Right atrium auricular region (tissue), 2 donors: ENCODE data around the gene ZBTB46. TPM values are rescaled to one million over a fixed set of nuclear protein-coding genes. Genes with fewer than 3 reads are reported as not detected.
A peak's percentile ranks its signal among the peaks of the same experiment; 100 is the strongest.

Experiments
- DNase-seq: peaks from one replicate; pipeline ENCODE4 v3.0.0-alpha.2; 2019; ENCODE audit warnings: low spot score
- H3K27ac ChIP-seq, 2 donors: fragments of 200-600 bp; sonication (generic); 1 replicate in 1 of 2; 2 replicates in 1 of 2; pipeline ENCODE4 v1.5.1; 2016 to 2019
- H3K27me3 ChIP-seq, 2 donors: fragments of 200-600 bp; sonication (generic); one replicate each; pipeline versions ENCODE4 v1.5.1 to v1.6.0; 2017 to 2019
- H3K36me3 ChIP-seq: fragments of 200-600 bp; sonication (generic); one replicate; pipeline ENCODE4 v1.5.1; 2016
- H3K4me1 ChIP-seq, 2 donors: fragments of 200-600 bp; sonication (generic); one replicate each; pipeline versions ENCODE4 v1.5.1 to v1.6.0; 2017 to 2019
- H3K4me3 ChIP-seq, 2 donors: fragments of 200-600 bp; sonication (generic); 1 replicate in 1 of 2; 2 replicates in 1 of 2; pipeline ENCODE4 v1.5.1; 2017 to 2019; ENCODE audit warnings: mild to moderate bottlenecking in 1 of 2, moderate library complexity in 1 of 2
- H3K9me3 ChIP-seq, 2 donors: fragments of 200-600 bp; sonication (generic); one replicate each; pipeline ENCODE4 v1.5.1; 2019
- CTCF ChIP-seq, 2 donors: fragments of 200-600 bp; sonication (generic); IDR thresholded peaks; one replicate each; pipeline ENCODE4 v1.5.1; 2019; ENCODE audit warnings: antibody characterized with exemption in 2 of 2
- total RNA-seq, 2 donors: library from RNA; depleted of rRNA; stranded (reverse); fragments of >200 nt; gene quantifications; one replicate each; pipeline ENCODE4 v1.1.0, GENCODE V29; 2016

Gene ZBTB46
- total RNA-seq, 2 donors from 2014 or later = 12.2 to 17.8 TPM

- Histone ChIP-seq H3K27ac (no peak overlapping the region), H3K27me3 (no peaks in the 10 kb centered on the region), H3K4me1 (no peaks in the 10 kb centered on the region), H3K4me3 (no peak overlapping the region), H3K9me3 (peaks cover 0 to 23% of the 10 kb centered on the region in 2 donors), H3K36me3 (peaks cover 46% of the 10 kb centered on the region)
- no peak for DNase-seq
- TF ChIP-seq CTCF (IDR thresholded peaks at IDR 0.05) = no peak
Observed at GRCh38 chr20:63718996-63719395, 112.1 kb downstream of the ZBTB46 start.

GRCh38 chr20:63714858-63715257, 116.2 kb downstream of the ZBTB46 start:
- no peak overlapping the region for H3K4me3 ChIP-seq
- no peak for TF ChIP-seq CTCF (IDR thresholded peaks at IDR 0.05)
- H3K27ac ChIP-seq = no peak overlapping the region
- H3K9me3 ChIP-seq = peaks cover 0 to 23% of the 10 kb centered on the region in 2 donors
- no peak for DNase-seq
- no peaks in the 10 kb centered on the region for H3K27me3 ChIP-seq
- peaks cover 46% of the 10 kb centered on the region for H3K36me3 ChIP-seq
- no peaks in the 10 kb centered on the region for H3K4me1 ChIP-seq

- Histone ChIP-seq H3K4me3 (no peak overlapping the region), H3K27me3 (no peaks in the 10 kb centered on the region), H3K27ac (no peak overlapping the region), H3K4me1 (peaks cover 0 to 15% of the 10 kb centered on the region in 2 donors), H3K36me3 (peaks cover 27% of the 10 kb centered on the region), H3K9me3 (peaks cover 0 to 12% of the 10 kb centered on the region in 2 donors)
- no peak for DNase-seq
- no peak for TF ChIP-seq CTCF (IDR thresholded peaks at IDR 0.05)
Observed at GRCh38 chr20:63712191-63712590, 118.9 kb downstream of the ZBTB46 start.

GRCh38 chr20:63711085-63711645, 119.9 kb downstream of the ZBTB46 start:
- Histone ChIP-seq H3K27ac (no peak overlapping the region), H3K4me3 (no peak overlapping the region), H3K27me3 (no peaks in the 10 kb centered on the region), H3K9me3 (peaks cover 0 to 12% of the 10 kb centered on the region in 2 donors), H3K4me1 (peaks cover 0 to 25% of the 10 kb centered on the region in 2 donors), H3K36me3 (peaks cover 28% of the 10 kb centered on the region)
- no peak for TF ChIP-seq CTCF (IDR thresholded peaks at IDR 0.05)
- no peak for DNase-seq

GRCh38 chr20:63709149-63709527, 121.9 kb downstream of the ZBTB46 start:
- peaks cover 38% of the 10 kb centered on the region for H3K36me3 ChIP-seq
- DNase-seq = no peak
- H3K9me3 ChIP-seq = no peaks in the 10 kb centered on the region
- peaks cover 0 to 29% of the 10 kb centered on the region in 2 donors for H3K4me1 ChIP-seq
- no peaks in the 10 kb centered on the region for H3K27me3 ChIP-seq
- no peak for TF ChIP-seq CTCF (IDR thresholded peaks at IDR 0.05)
- H3K4me3 ChIP-seq = peak overlapping the region in 1 of 2 donors; percentile 96
- no peak overlapping the region for H3K27ac ChIP-seq
